Activated CD8-positive, alpha-beta T cell treated with anti-CD3 and anti-CD28 coated beads for 36 hours (primary cell): ENCODE measurements around the gene PYDC1. TPM values are rescaled to one million over a fixed set of nuclear protein-coding genes. Genes with fewer than 3 reads are reported as not detected.
"Not testable (repeated sequence)": the region's sequence is repeated elsewhere in the genome, so short reads cannot be mapped to it uniquely, and the experiment has no call there.

Source experiments
- ATAC-seq: fragments of 200-7000 bp; cut with Tn5 transposase; one replicate; pipeline ENCODE4 v1.10.0; 2021; ENCODE audit warnings: mild to moderate bottlenecking, moderate library complexity
- CTCF ChIA-PET: fragments of 350-600 bp; sonication (Branson Sonifier 250); formaldehyde crosslinking; loops from one replicate; lab custom pipeline; 2021; ENCODE audit warnings: antibody characterized with exemption; lab: Charles Lee
- POLR2A ChIA-PET: fragments of 350-600 bp; sonication (Branson Sonifier 250); formaldehyde crosslinking; loops from one replicate; lab custom pipeline; 2021; ENCODE audit warnings: antibody characterized with exemption; lab: Charles Lee
- DNase-seq: peaks from one replicate; pipeline ENCODE4 v3.0.0-alpha.2; 2020
- H3K27ac Mint-ChIP-seq: one replicate; pipeline ENCODE4 v1.8.0; 2021; ENCODE audit warnings: mild to moderate bottlenecking, mixed read lengths
- H3K27me3 Mint-ChIP-seq: one replicate; pipeline ENCODE4 v1.8.0; 2021; ENCODE audit warnings: mixed read lengths
- H3K36me3 Mint-ChIP-seq: one replicate; pipeline ENCODE4 v1.8.0; 2021; ENCODE audit warnings: low read depth, mixed read lengths
- H3K4me1 Mint-ChIP-seq: one replicate; pipeline ENCODE4 v1.8.0; 2021; ENCODE audit warnings: low read depth, mixed read lengths
- H3K4me3 Mint-ChIP-seq: one replicate; pipeline ENCODE4 v1.8.0; 2021; ENCODE audit warnings: mild to moderate bottlenecking, moderate library complexity, mixed read lengths
- H3K9me3 Mint-ChIP-seq: one replicate; pipeline ENCODE4 v1.8.0; 2021; ENCODE audit warnings: mixed read lengths
- CTCF ChIP-seq: fragments of 200-600 bp; IDR thresholded peaks from one replicate; pipeline ENCODE4 v1.8.0; 2022; ENCODE audit warnings: antibody characterized with exemption, mild to moderate bottlenecking
- intact Hi-C: fragments of 100-400 bp; cut with micrococcal nuclease; formaldehyde crosslinking; loops from one replicate; pipeline ENCODE4 v1.10.0; 2022
- total RNA-seq, 2 experiments: library from RNA; stranded (reverse); gene quantifications; one replicate each; pipeline ENCODE4 v1.2.3, GENCODE V29; 2021

The PYDC1 gene
- total RNA-seq, 2 experiments from 2014 or later, result not detected

GRCh38 chr16:31248344-31248743, 31.4 kb upstream of the PYDC1 start:
- intact Hi-C loops, result no loop called here
- Mint-ChIP-seq H3K27ac (no peak overlapping the region), H3K27me3 (no peaks in the 10 kb centered on the region), H3K9me3 (no peaks in the 10 kb centered on the region), H3K4me3 (no peak overlapping the region), H3K4me1 (peaks cover 21% of the 10 kb centered on the region), H3K36me3 (no peaks in the 10 kb centered on the region)
- DNase-seq (no peak), ATAC-seq (no peak)
- POLR2A ChIA-PET, result interaction anchor here (1.0 to 1.1 kb wide), 2 partner anchors 46 to 50 kb away, joined by 3 to 4 read pairs; partner anchors contain the start of gene PYCARD
- TF ChIP-seq CTCF, result no peak
- CTCF ChIA-PET, result no interaction called here

GRCh38 chr16:31246296-31246695, 29.4 kb upstream of the PYDC1 start:
- ATAC-seq (no peak), DNase-seq (no peak)
- Mint-ChIP-seq H3K4me3 (no peak overlapping the region), H3K36me3 (no peaks in the 10 kb centered on the region), H3K27ac (no peak overlapping the region), H3K9me3 (no peaks in the 10 kb centered on the region), H3K4me1 (peaks cover 14% of the 10 kb centered on the region), H3K27me3 (no peaks in the 10 kb centered on the region)
- intact Hi-C loops, result no loop called here
- no peak for TF ChIP-seq CTCF
- CTCF ChIA-PET, result no interaction called here
- POLR2A ChIA-PET, result no interaction called here

GRCh38 chr16:31245598-31245997, 28.7 kb upstream of the PYDC1 start:
- ATAC-seq, DNase-seq, H3K36me3 Mint-ChIP-seq, H3K27ac Mint-ChIP-seq, intact Hi-C loops, H3K9me3 Mint-ChIP-seq, POLR2A ChIA-PET, CTCF ChIA-PET, H3K27me3 Mint-ChIP-seq, H3K4me3 Mint-ChIP-seq, H3K4me1 Mint-ChIP-seq: not testable (repeated sequence)

- CTCF ChIA-PET, result interaction anchor here (1.2 kb wide), 1 partner anchor 198 kb away, joined by 3 read pairs; the partner anchor contains the start of gene ZNF843
- H3K9me3 Mint-ChIP-seq, result no peaks in the 10 kb centered on the region
- ATAC-seq (no peak), DNase-seq (no peak)
- H3K36me3 Mint-ChIP-seq, result no peaks in the 10 kb centered on the region
- no peak overlapping the region for H3K27ac Mint-ChIP-seq
- H3K4me3 Mint-ChIP-seq, result no peak overlapping the region
- POLR2A ChIA-PET, result interaction anchor here (0.6 to 1.0 kb wide), 4 partner anchors 29 to 184 kb away, joined by 3 read pairs; partner anchors contain the start of gene COX6A2
- no peak for TF ChIP-seq CTCF
- H3K4me1 Mint-ChIP-seq, result no peaks in the 10 kb centered on the region
- H3K27me3 Mint-ChIP-seq, result no peaks in the 10 kb centered on the region
- intact Hi-C loops, result no loop called here
Observed at GRCh38 chr16:31243734-31244670, 27.1 kb upstream of the PYDC1 start.

- H3K4me3 Mint-ChIP-seq, result no peak overlapping the region
- H3K9me3 Mint-ChIP-seq, result no peaks in the 10 kb centered on the region
- no peaks in the 10 kb centered on the region for H3K27me3 Mint-ChIP-seq
- no peaks in the 10 kb centered on the region for H3K36me3 Mint-ChIP-seq
- TF ChIP-seq CTCF, result no peak
- CTCF ChIA-PET, result no interaction called here
- H3K4me1 Mint-ChIP-seq, result no peaks in the 10 kb centered on the region
- POLR2A ChIA-PET, result no interaction called here
- ATAC-seq, result no peak
- no peak for DNase-seq
- no peak overlapping the region for H3K27ac Mint-ChIP-seq
- intact Hi-C loops, result no loop called here
Observed at GRCh38 chr16:31242206-31242605, 25.3 kb upstream of the PYDC1 start.
